OCI-M1 (cell line): ENCODE measurements around the gene IFITM10.
A peak's percentile ranks its signal among the peaks of the same experiment; 100 is the strongest.

Source experiments
- DNase-seq: peaks from one replicate; lab custom pipeline; 2025; lab: John Stamatoyannopoulos, UW

The IFITM10 gene

DNA sequence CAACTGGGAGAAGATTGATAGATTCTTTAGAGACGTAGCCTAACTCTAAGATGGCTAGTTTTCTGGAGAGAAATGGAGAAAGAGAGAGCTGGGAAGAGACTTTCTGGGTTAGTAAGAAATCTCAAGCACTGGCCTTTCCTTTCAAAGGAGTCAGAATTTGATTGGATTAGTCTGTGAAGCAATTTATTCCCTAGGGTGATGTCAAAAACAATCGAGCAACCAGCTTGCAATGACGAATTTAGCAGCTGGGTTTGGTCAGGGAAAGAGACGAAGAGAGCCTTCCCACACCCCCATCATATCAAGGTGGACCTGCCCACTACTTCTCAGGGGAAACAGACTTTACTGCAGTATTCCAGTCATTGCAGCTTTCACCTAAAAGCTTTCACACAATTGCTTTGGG is 42.6 kb downstream of the IFITM10 start:
- no peak for DNase-seq

GRCh38 chr11:1706634-1707400 is 43.6 kb downstream of the IFITM10 start:
- peak; percentile 9 for DNase-seq

GRCh38 chr11:1705126-1706052 is 45.0 kb downstream of the IFITM10 start:
- DNase-seq = peak; percentile 81

DNA sequence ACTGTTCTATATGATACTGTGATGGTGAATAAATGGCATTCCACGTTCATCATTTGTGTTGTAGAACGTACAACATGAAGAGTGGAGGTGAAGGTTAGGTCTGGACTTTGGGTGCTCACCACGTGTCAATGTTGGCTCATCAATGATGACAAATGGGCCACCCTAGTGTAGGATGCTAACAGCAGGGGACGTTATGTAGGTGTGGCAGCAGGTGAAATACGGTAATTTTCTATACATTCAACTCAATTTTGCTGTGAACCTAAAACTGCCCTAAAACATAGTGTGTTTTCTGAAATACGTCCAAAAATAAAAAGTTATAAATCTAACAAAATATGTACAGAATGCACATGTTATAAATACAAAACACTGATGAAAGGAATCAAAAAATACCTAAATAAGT is 47.2 kb downstream of the IFITM10 start:
- DNase-seq = no peak

- DNase-seq = no peak
Measured at GRCh38 chr11:1702506-1702905, 47.9 kb downstream of the IFITM10 start.

- DNase-seq = no peak
Measured at GRCh38 chr11:1701091-1701807, 49.1 kb downstream of the IFITM10 start.

DNA sequence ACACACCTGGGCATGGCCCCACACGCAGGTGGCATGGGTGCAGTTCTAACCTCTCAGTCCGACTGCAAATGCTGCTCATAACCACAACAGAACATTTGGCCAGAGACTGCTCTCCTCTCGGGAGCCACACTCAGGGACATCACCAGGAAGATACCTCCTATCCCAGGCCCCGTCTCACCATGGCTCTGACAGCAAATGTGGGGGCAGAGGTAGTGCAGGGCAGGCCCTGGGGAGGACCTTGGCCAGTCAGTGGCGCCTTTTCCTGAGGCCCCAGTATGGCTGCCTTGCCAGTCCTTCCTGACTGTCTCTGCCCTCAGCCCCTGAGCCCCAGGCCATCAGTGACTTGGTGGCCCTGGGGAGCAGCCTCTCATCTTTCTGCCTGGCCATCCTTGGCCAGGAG is 50.6 kb downstream of the IFITM10 start:
- no peak for DNase-seq

- no peak for DNase-seq
Measured at GRCh38 chr11:1696608-1697570, 53.5 kb downstream of the IFITM10 start, which contains the start of gene KRTAP5-6. TSS of gene KRTAP5-6 (plus strand) at chr11:1697195. CDS start at chr11:1697246, 51 bp downstream.

GRCh38 chr11:1695548-1696108 is 54.8 kb downstream of the IFITM10 start:
- DNase-seq = no peak

DNA sequence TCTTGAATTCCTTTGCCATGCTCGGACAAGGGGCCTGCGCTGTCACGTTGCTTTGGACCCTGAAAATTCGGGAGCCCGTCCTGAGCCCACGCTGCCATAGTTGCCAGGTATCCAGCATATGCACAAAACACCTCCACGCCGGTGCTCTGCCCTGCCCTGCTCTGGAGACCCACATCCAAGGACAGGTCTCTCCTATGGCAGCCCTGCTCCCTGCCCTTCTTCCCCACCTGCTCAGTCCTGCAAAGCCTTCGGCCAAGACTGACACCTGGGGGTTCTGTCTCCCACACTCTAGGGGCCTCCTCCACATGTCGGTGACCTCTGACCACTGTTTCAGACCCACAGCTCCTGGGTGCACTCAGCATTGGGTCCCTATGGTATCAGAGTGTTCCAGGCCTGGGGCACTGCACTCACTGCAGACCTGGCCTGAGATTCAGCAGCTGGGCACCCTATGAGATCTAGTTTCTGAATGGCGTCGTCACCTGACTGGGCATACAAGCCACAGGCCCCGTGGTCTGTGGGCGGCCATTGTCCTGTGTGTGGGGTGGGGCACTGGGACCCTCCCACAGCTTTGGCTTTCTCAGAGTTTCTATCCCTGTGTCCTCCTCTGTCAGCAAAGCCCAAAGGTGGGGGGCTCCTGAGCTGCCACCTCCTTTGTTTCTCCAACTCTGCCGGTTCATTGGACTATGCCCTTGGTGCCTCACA is 55.4 kb downstream of the IFITM10 start:
- DNase-seq = no peak

DNA sequence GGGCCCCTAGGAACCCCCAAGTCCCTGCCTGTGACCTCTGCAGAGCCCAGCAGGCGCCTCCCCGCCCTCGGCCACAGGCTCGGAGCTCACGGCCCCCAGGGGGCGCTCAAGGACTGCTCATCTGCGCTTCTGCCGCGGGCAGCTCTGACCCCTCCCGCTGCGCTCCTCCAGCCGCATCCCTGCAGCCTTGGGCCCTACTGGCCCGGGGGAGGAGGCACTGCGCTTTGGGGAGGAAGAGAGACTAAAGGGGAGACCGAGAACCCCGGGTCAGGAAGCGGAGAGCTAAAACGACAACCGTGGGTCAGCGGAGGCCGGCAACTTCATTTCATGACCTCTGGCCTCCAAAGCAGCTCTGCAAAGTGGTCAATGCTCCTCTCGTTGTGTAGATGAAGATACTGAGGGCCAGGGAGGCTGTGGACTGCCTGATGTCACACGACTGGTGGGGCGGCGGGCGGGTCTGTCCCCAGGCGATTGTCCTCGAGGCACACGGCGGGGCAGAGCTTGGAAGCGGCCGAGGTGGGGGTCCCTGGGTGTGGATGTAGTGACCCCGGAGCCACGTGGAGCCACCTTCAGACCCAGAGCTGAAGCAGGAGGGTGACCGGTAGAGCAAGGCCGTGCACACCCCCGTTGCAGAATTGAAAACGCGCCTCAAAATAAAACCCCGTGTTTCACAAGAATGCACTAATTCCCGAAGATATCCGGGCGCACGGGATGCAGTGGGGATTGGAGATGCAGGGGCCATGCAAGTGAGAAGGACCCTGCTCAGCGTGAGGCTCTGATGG is 56.1 kb downstream of the IFITM10 start:
- peak; percentile 91 for DNase-seq

GRCh38 chr11:1693327-1694063 is 56.9 kb downstream of the IFITM10 start:
- peak; percentile 86 for DNase-seq

DNA sequence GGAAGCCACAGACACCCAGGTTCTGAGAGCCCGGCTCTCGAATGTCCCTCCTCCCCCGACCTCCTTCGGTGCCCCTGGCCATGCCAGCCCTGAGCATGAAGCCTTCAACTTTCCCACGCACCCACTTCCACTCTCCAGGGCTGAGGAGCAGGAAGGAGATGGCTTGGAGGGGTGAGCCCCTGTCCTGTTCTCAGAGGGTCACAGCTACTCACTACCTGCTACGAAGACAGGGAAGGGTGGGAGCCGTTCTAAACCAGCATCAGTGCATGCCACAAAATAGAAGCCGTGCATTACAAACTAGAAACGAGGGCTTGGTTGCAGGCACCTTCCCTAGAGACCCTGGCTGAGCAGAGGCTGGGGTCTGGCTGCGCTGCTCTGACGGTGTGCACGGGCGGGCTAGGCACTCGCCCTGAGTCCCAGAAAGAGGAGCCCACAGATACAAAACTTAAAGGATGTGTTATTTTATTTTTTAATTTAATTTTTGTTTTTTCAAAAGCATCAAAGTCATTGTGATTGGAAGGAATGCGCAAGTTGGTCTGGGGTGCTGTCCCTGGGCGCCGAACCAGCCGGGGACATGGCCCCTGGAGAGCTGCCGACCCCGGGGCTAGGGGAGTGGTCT is 57.6 kb downstream of the IFITM10 start:
- DNase-seq = no peak

GRCh38 chr11:1691878-1692707 is 58.3 kb downstream of the IFITM10 start:
- no peak for DNase-seq

DNA sequence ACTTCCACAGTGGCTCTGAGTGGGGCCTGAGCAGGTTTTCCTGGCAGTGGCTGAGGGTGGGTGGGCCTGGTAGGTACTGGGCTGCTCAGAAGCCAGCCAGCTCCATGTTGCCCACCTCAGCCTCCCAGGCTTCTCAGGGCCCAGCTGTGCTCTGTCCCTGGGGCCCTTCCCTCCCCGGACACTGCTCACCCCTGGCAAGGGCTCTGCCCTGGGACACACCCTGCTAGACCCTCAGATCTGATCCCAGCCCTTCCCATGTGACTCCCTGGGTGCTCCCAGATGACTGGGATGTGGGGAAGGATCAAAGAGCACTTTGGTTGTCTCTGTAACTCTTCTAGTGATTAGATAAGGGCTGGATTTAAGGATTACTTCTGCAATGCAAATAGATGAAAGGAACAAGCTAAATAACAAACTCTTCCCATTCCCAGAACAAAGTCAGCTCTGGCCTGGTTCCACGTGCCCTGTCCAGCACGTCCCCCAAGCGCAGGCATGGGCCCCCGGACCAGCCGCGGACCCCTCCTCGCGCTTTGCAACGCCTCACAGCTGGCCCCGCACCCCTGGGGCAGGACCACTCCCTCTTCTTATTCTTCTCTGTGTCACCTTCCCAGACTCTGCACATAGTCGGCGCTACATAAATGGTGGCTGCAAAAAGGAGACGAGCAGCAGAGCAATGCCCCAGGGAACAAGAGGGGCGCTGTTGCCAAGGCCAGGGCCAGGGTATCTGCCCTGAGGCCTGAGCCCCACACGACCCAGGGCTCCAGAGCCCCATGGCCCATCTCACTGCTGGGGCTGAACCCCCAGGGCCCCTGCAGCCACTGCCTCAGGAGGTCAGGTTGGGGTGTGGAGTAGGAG is 59.1 kb downstream of the IFITM10 start:
- no peak for DNase-seq
